OCI-LY7 (cell line): ENCODE data around the gene NRCAM.

Source experiments
- CTCF ChIP-seq: fragments of 200-600 bp; sonication (generic); conservative IDR thresholded peaks from 2 replicates; pipeline ENCODE4 v1.5.1; 2014; ENCODE audit warnings: mild to moderate bottlenecking, antibody characterized with exemption, low read length, moderate library complexity, mixed read lengths
- EZH2phosphoT487 ChIP-seq: fragments of 200-600 bp; sonication (generic); IDR thresholded peaks from 2 replicates; pipeline ENCODE4 v1.6.1; 2018; ENCODE audit warnings: low read depth, borderline replicate concordance, mild to moderate bottlenecking, mixed run types, antibody characterized with exemption, low read length, moderate library complexity, mixed read lengths

- no peak for TF ChIP-seq CTCF
- TF ChIP-seq EZH2phosphoT487: no peak
Measured at GRCh38 chr7:108189733-108190388, 266.4 kb downstream of the NRCAM start.
